Lower lobe of right lung (tissue), 2 donors: ENCODE data around the gene MRTFB. TPM values are rescaled to one million over a fixed set of nuclear protein-coding genes. Genes with fewer than 3 reads are reported as not detected.

ENCODE experiments used
- ATAC-seq, 2 donors: fragments of 200-7000 bp; cut with Tn5 transposase; one replicate each; pipeline ENCODE4 v1.9.1; 2020 to 2022; ENCODE audit warnings: mild to moderate bottlenecking in 2 of 2, moderate library complexity in 2 of 2
- DNase-seq: peaks from one replicate; pipeline ENCODE4 v3.0.0-alpha.2; 2020
- H3K27ac ChIP-seq: fragments of 200-600 bp; one replicate; pipeline ENCODE4 v1.8.0; 2022
- H3K27me3 ChIP-seq: fragments of 200-600 bp; one replicate; pipeline ENCODE4 v1.8.0; 2022; ENCODE audit warnings: low read depth
- H3K36me3 ChIP-seq: fragments of 200-600 bp; one replicate; pipeline ENCODE4 v1.8.0; 2022; ENCODE audit warnings: mild to moderate bottlenecking
- H3K4me1 ChIP-seq: fragments of 200-600 bp; one replicate; pipeline ENCODE4 v1.8.0; 2022
- H3K4me3 ChIP-seq: fragments of 200-600 bp; one replicate; pipeline ENCODE4 v1.8.0; 2022; ENCODE audit warnings: mild to moderate bottlenecking
- H3K9me3 ChIP-seq: fragments of 200-600 bp; one replicate; pipeline ENCODE4 v1.8.0; 2022
- CTCF ChIP-seq: fragments of 200-600 bp; IDR thresholded peaks from one replicate; pipeline ENCODE4 v1.8.0; 2022; ENCODE audit warnings: antibody characterized with exemption, mild to moderate bottlenecking
- intact Hi-C: fragments of 100-400 bp; cut with DNase I; formaldehyde crosslinking; loops from one replicate; pipeline ENCODE4 v1.11.0; 2022
- total RNA-seq: library from RNA; stranded (reverse); fragmentation: NEBNext Ultra II Directional; extraction: Animal tissue kit (Norgen Biotek cat#: 25700); gene quantifications from one replicate; pipeline ENCODE4 v1.2.1, GENCODE V29; 2021
- donor health status: DM: no; HTN: yes; CAD: no; lungs with severe emphysema.

Gene MRTFB
- total RNA-seq, 1 donor from 2014 or later: 50.8 TPM

GRCh38 chr16:14112539-14112856 is 41.4 kb downstream of the MRTFB start:
- no peak for TF ChIP-seq CTCF
- no peak overlapping the region for H3K4me3 ChIP-seq
- intact Hi-C loops: no loop called here
- DNase-seq (no peak), ATAC-seq (no peak)
- no peak overlapping the region for H3K27ac ChIP-seq
- no peaks in the 10 kb centered on the region for H3K27me3 ChIP-seq
- H3K9me3 ChIP-seq: no peaks in the 10 kb centered on the region
- H3K36me3 ChIP-seq: no peaks in the 10 kb centered on the region
- peaks cover 42% of the 10 kb centered on the region for H3K4me1 ChIP-seq

- H3K36me3 ChIP-seq: no peaks in the 10 kb centered on the region
- ATAC-seq (no peak), DNase-seq (no peak)
- TF ChIP-seq CTCF: no peak
- H3K4me3 ChIP-seq: no peak overlapping the region
- H3K4me1 ChIP-seq: peaks cover 42% of the 10 kb centered on the region
- H3K9me3 ChIP-seq: no peaks in the 10 kb centered on the region
- intact Hi-C loops: no loop called here
- H3K27me3 ChIP-seq: no peaks in the 10 kb centered on the region
- H3K27ac ChIP-seq: no peak overlapping the region
These were observed 42.2 kb downstream of the MRTFB start for GRCh38 chr16:14113344-14113743.

DNA sequence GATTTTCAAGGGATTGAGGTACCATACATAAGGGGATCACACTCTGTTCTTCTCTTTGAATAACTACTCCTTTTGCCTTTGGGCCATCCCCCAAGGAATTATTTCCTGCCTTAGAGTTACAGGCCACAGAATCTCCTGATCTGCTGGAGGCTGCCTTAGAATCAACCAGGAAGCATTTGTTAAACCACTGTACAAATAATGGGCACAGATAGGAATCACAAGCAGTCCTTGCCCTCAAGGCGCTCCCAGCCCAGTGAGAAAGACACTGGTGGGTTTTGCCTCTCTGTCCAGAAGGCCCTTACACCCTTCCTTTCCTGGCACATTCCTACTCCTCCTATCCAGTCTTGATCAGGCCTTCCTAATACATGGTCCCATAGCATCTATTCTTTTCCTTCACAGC is 45.9 kb downstream of the MRTFB start:
- Histone ChIP-seq H3K27ac (no peak overlapping the region), H3K27me3 (no peaks in the 10 kb centered on the region), H3K9me3 (no peaks in the 10 kb centered on the region), H3K4me1 (peaks cover 13% of the 10 kb centered on the region), H3K4me3 (no peak overlapping the region), H3K36me3 (no peaks in the 10 kb centered on the region)
- no peak for ATAC-seq
- intact Hi-C loops: no loop called here
- DNase-seq: no peak
- TF ChIP-seq CTCF: no peak

GRCh38 chr16:14119799-14120198 is 48.7 kb downstream of the MRTFB start:
- Histone ChIP-seq H3K27ac (no peak overlapping the region), H3K9me3 (no peaks in the 10 kb centered on the region), H3K36me3 (no peaks in the 10 kb centered on the region), H3K27me3 (no peaks in the 10 kb centered on the region), H3K4me1 (peaks cover 6% of the 10 kb centered on the region), H3K4me3 (no peak overlapping the region)
- intact Hi-C loops: no loop called here
- DNase-seq (no peak), ATAC-seq (no peak)
- no peak for TF ChIP-seq CTCF

GRCh38 chr16:14120335-14120734 is 49.2 kb downstream of the MRTFB start:
- intact Hi-C loops: no loop called here
- peaks cover 9% of the 10 kb centered on the region for H3K4me1 ChIP-seq

More at GRCh38 chr16:14120335-14120734, 49.2 kb downstream of the MRTFB start:
- H3K36me3 ChIP-seq: no peaks in the 10 kb centered on the region
- TF ChIP-seq CTCF: no peak
- no peak overlapping the region for H3K4me3 ChIP-seq
- no peak for DNase-seq
- no peak for ATAC-seq
- H3K9me3 ChIP-seq: no peaks in the 10 kb centered on the region
- no peaks in the 10 kb centered on the region for H3K27me3 ChIP-seq
- no peak overlapping the region for H3K27ac ChIP-seq
